A375 (cell line): ENCODE data around the gene CCDC102B. TPM values are rescaled to one million over a fixed set of nuclear protein-coding genes. Genes with fewer than 3 reads are reported as not detected.

Experiments used
- small RNA-seq: library from RNA; depleted of rRNA; stranded (forward); fragments of <200 nt; gene quantifications from one replicate; pipeline ENCODE3, GENCODE V24; 2014
- total RNA-seq: library from RNA; depleted of rRNA; stranded (reverse); fragments of >200 nt; shearing (Covaris generic); gene quantifications from 2 replicates; pipeline ENCODE4 v1.2.3, GENCODE V29; 2014; rRNA removed

CCDC102B gene
- 52.6 and 64.2 TPM in 2 replicates for total RNA-seq

GRCh38 chr18:68797871-68798270, at the start of gene CCDC102B:
Gene CCDC102B, plus strand, starts transcription at chr18:68798080. Its CDS starts 38,684 bp downstream, at chr18:68836764.

Small RNA genes lying within 50 kb of the gene (small RNA-seq; reads per million reads assigned to genes)
- not detected for gene RNU6-39P

Other genes with a start within 250 kb of the CCDC102B start
- gene TMX3, start 83.0 kb upstream of the CCDC102B start, total RNA-seq: 29.6 and 48.6 TPM in 2 replicates